SK-N-SH treated with all-trans-retinoic acid at 6 μM for 48 hours (cell line): ENCODE data around the gene TBXAS1.
"Not testable (repeated sequence)": the region's sequence is repeated elsewhere in the genome, so short reads cannot be mapped to it uniquely, and the experiment has no call there.

ENCODE experiments used
- ATAC-seq: fragments of 200-7000 bp; cut with Tn5 transposase; 3 replicates; pipeline ENCODE4 v1.9.1; 2020; ENCODE audit warnings: mild to moderate bottlenecking, moderate library complexity
- ARNTL ChIP-seq: fragments of 450-650 bp; formaldehyde crosslinking; IDR thresholded peaks from 2 replicates; pipeline ENCODE4 v1.5.0; 2020; ENCODE audit warnings: low read depth, mild to moderate bottlenecking, moderate library complexity, borderline replicate concordance
- BACH2 ChIP-seq: fragments of 250-450 bp; sonication (Bioruptor Pico); IDR thresholded peaks from 2 replicates; pipeline ENCODE4 v1.9.0; 2021; ENCODE audit warnings: mild to moderate bottlenecking, borderline replicate concordance
- CREB5 ChIP-seq: fragments of 250-450 bp; sonication (Bioruptor Pico); IDR thresholded peaks from 2 replicates; pipeline ENCODE4 v1.5.1; 2020; ENCODE audit warnings: low read depth, mild to moderate bottlenecking, moderate library complexity
- CSDC2 ChIP-seq: fragments of 250-450 bp; sonication (Bioruptor Pico); IDR thresholded peaks from 2 replicates; pipeline ENCODE4 v1.5.0; 2020; ENCODE audit warnings: mild to moderate bottlenecking, moderate library complexity
- CSRNP3 ChIP-seq: fragments of 250-450 bp; sonication (Bioruptor Pico); IDR thresholded peaks from 2 replicates; pipeline ENCODE4 v1.5.1; 2021; ENCODE audit warnings: mild to moderate bottlenecking, moderate library complexity
- ESRRG ChIP-seq: fragments of 250-450 bp; sonication (Bioruptor Pico); IDR thresholded peaks from 2 replicates; pipeline ENCODE4 v1.6.1; 2021; ENCODE audit warnings: mild to moderate bottlenecking
- GLIS3 ChIP-seq: fragments of 250-450 bp; sonication (Bioruptor Pico); IDR thresholded peaks from 2 replicates; pipeline ENCODE4 v1.5.0; 2020; ENCODE audit warnings: mild to moderate bottlenecking, moderate library complexity
- ISL1 ChIP-seq: fragments of 250-450 bp; sonication (Bioruptor Pico); IDR thresholded peaks from 2 replicates; pipeline ENCODE4 v2.1.2; 2022; ENCODE audit warnings: mild to moderate bottlenecking, moderate library complexity
- OSR1 ChIP-seq: fragments of 250-450 bp; sonication (Bioruptor Pico); IDR thresholded peaks from 2 replicates; pipeline ENCODE4 v1.8.0; 2022; ENCODE audit warnings: moderate library complexity, mild to moderate bottlenecking, inconsistent platforms
- PATZ1 ChIP-seq: fragments of 250-450 bp; sonication (Bioruptor Pico); IDR thresholded peaks from 2 replicates; pipeline ENCODE4 v1.8.0; 2020; ENCODE audit warnings: mild to moderate bottlenecking, moderate library complexity, borderline replicate concordance
- POU6F1 ChIP-seq: fragments of 250-450 bp; sonication (Bioruptor Pico); IDR thresholded peaks from 2 replicates; pipeline ENCODE4 v1.8.0; 2021; ENCODE audit warnings: low read depth, mild to moderate bottlenecking, moderate library complexity, borderline replicate concordance
- PPARA ChIP-seq: fragments of 250-450 bp; sonication (Bioruptor Pico); IDR thresholded peaks from 2 replicates; pipeline ENCODE4 v1.5.0; 2020; ENCODE audit warnings: mild to moderate bottlenecking, borderline replicate concordance
- RARB ChIP-seq: fragments of 250-450 bp; sonication (Bioruptor Pico); IDR thresholded peaks from 2 replicates; pipeline ENCODE4 v1.8.0; 2021; ENCODE audit warnings: mild to moderate bottlenecking, moderate library complexity
- SNAI2 ChIP-seq: fragments of 250-450 bp; sonication (Bioruptor Pico); IDR thresholded peaks from 2 replicates; pipeline ENCODE4 v1.5.0; 2020; ENCODE audit warnings: mild to moderate bottlenecking, moderate library complexity
- TCF4 ChIP-seq: fragments of 250-450 bp; sonication (Bioruptor Pico); IDR thresholded peaks from 2 replicates; pipeline ENCODE4 v1.8.0; 2021; ENCODE audit warnings: mild to moderate bottlenecking, moderate library complexity, borderline replicate concordance
- TOX ChIP-seq: fragments of 250-450 bp; sonication (Bioruptor Pico); IDR thresholded peaks from 2 replicates; pipeline ENCODE4 v1.8.0; 2021; ENCODE audit warnings: mild to moderate bottlenecking, moderate library complexity, borderline replicate concordance
- ZC3H10 ChIP-seq: fragments of 250-450 bp; sonication (Bioruptor Pico); IDR thresholded peaks from 2 replicates; pipeline ENCODE4 v1.5.1; 2021; ENCODE audit warnings: mild to moderate bottlenecking, moderate library complexity
- ZFP3 ChIP-seq: fragments of 250-450 bp; sonication (Bioruptor Pico); IDR thresholded peaks from 2 replicates; pipeline ENCODE4 v1.5.0; 2020; ENCODE audit warnings: mild to moderate bottlenecking, moderate library complexity
- ZFP30 ChIP-seq: fragments of 450-650 bp; formaldehyde crosslinking; IDR thresholded peaks from 2 replicates; pipeline ENCODE4 v1.5.0; 2022; ENCODE audit warnings: mild to moderate bottlenecking, moderate library complexity
- ZNF70 ChIP-seq: fragments of 450-650 bp; formaldehyde crosslinking; IDR thresholded peaks from 2 replicates; pipeline ENCODE4 v1.5.0; 2020; ENCODE audit warnings: mild to moderate bottlenecking, moderate library complexity
- ZNF8 ChIP-seq: fragments of 450-650 bp; formaldehyde crosslinking; IDR thresholded peaks from 2 replicates; pipeline ENCODE4 v1.5.0; 2020; ENCODE audit warnings: mild to moderate bottlenecking, moderate library complexity

The TBXAS1 gene

GRCh38 chr7:139830292-139830691 is 1.2 kb downstream of the TBXAS1 start:
- ATAC-seq = no peak
- no peak for TF ChIP-seq ARNTL (CRISPR knock-in tag)
- TF ChIP-seq OSR1 (CRISPR knock-in tag) = no peak
- no peak for TF ChIP-seq SNAI2 (CRISPR knock-in tag)
- no peak for TF ChIP-seq ZC3H10
- no peak for TF ChIP-seq PPARA (CRISPR knock-in tag)
- TF ChIP-seq GLIS3 (CRISPR knock-in tag) = no peak
- TF ChIP-seq ZNF8 (CRISPR knock-in tag) = no peak
- TF ChIP-seq, all 23 proteins: peak for 0

- TF ChIP-seq PATZ1 (CRISPR knock-in tag) (no peak), SNAI2 (CRISPR knock-in tag) (no peak), CSRNP3 (CRISPR knock-in tag) (no peak), RARB (CRISPR knock-in tag) (no peak), TOX (CRISPR knock-in tag) (no peak), ZFP30 (CRISPR knock-in tag) (no peak), BACH2 (CRISPR knock-in tag) (no peak), ZNF70 (no peak), PPARA (CRISPR knock-in tag) (no peak), ARNTL (CRISPR knock-in tag) (no peak), ZFP3 (CRISPR knock-in tag) (no peak), TCF4 (no peak), GLIS3 (CRISPR knock-in tag) (no peak)
- ATAC-seq = no peak
These were observed 1.9 kb downstream of the TBXAS1 start for GRCh38 chr7:139830782-139831501.

GRCh38 chr7:139835848-139836247 is 6.8 kb downstream of the TBXAS1 start:
- not testable (repeated sequence) for ATAC-seq

- ATAC-seq = not testable (repeated sequence)
- TF ChIP-seq ZNF8 (CRISPR knock-in tag) = peak; percentile 64
These were observed 8.2 kb downstream of the TBXAS1 start for GRCh38 chr7:139837291-139837690.

- no peak for ATAC-seq
- TF ChIP-seq POU6F1 (CRISPR knock-in tag) (no peak), SNAI2 (CRISPR knock-in tag) (no peak), ARNTL (CRISPR knock-in tag) (no peak), ZFP30 (CRISPR knock-in tag) (no peak), ZNF8 (CRISPR knock-in tag) (no peak), OSR1 (CRISPR knock-in tag) (no peak), ZC3H10 (no peak), ESRRG (CRISPR knock-in tag) (no peak), CSDC2 (CRISPR knock-in tag) (no peak)
- TF ChIP-seq, all 23 proteins: peak for 0
These were observed 9.2 kb downstream of the TBXAS1 start for GRCh38 chr7:139838276-139838675.

GRCh38 chr7:139838876-139839275 is 9.8 kb downstream of the TBXAS1 start:
- no peak for ATAC-seq
- TF ChIP-seq ARNTL (CRISPR knock-in tag) (no peak), PATZ1 (CRISPR knock-in tag) (no peak), CSRNP3 (CRISPR knock-in tag) (no peak), ISL1 (no peak), CREB5 (no peak), SNAI2 (CRISPR knock-in tag) (no peak), OSR1 (CRISPR knock-in tag) (no peak), PPARA (CRISPR knock-in tag) (no peak), CSDC2 (CRISPR knock-in tag) (no peak), ZNF8 (CRISPR knock-in tag) (no peak), BACH2 (CRISPR knock-in tag) (no peak)
